SK-N-SH (cell line): ENCODE results near the gene LSP1. TPM values are rescaled to one million over a fixed set of nuclear protein-coding genes. Genes with fewer than 3 reads are reported as not detected.
A peak's percentile ranks its signal among the peaks of the same experiment; 100 is the strongest.

Experiments
- CTCF ChIA-PET: fragments of 300-600, 350-600 bp; formaldehyde crosslinking; extraction: SDS; loops from one replicate; lab custom pipeline; 2021; lab: Yijun Ruan, JAX
- POLR2A ChIA-PET: fragments of 350-600 bp; sonication (Branson Sonifier 250); formaldehyde crosslinking; extraction: SDS; loops from one replicate; lab custom pipeline; 2020; ENCODE audit warnings: antibody characterized with exemption, inconsistent platforms; lab: Yijun Ruan, JAX
- DNase-seq: peaks from one replicate; pipeline ENCODE4 v3.0.0; 2012
- H2AFZ ChIP-seq: fragments of 200-600 bp; sonication (generic); 2 replicates; pipeline ENCODE4 v1.8.1; 2016; ENCODE audit warnings: antibody characterized with exemption, mild to moderate bottlenecking, low read depth
- H3F3A ChIP-seq: fragments of 200-600 bp; sonication (generic); replicated peaks from 2 replicates; pipeline ENCODE3; 2016; ENCODE audit warnings: antibody characterized with exemption, mild to moderate bottlenecking; ENCODE audit not compliant: insufficient read depth
- H3K27ac ChIP-seq, 2 experiments: fragments of 200-500 bp in 1 of 2; fragments of 200-600 bp in 1 of 2; sonication (Bioruptor generic) in 1 of 2; sonication (generic), shearing (Covaris generic) in 1 of 2; 2 replicates each; pipeline versions ENCODE4 v1.5.1 to v1.6.1; 2014 to 2016; ENCODE audit warnings: low read depth in 2 of 2, inconsistent platforms in 1 of 2, low read length in 1 of 2, mild to moderate bottlenecking in 1 of 2, mixed read lengths in 1 of 2
- H3K27me3 ChIP-seq: fragments of 200-600 bp; sonication (generic), shearing (Covaris generic); 2 replicates; pipeline ENCODE4 v1.6.1; 2016; ENCODE audit warnings: mixed run types; ENCODE audit not compliant: insufficient read depth
- H3K36me3 ChIP-seq, 2 experiments: fragments of 200-500 bp in 1 of 2; fragments of 200-600 bp in 1 of 2; sonication (Bioruptor generic) in 1 of 2; sonication (generic) in 1 of 2; replicated peaks in 1 of 2; 2 replicates each; pipeline versions ENCODE3 to v1.5.1; 2014 to 2016; ENCODE audit warnings: low read length in 1 of 2, mild to moderate bottlenecking in 1 of 2; ENCODE audit not compliant: insufficient read depth in 2 of 2, control insufficient read depth in 1 of 2
- H3K4me1 ChIP-seq, 2 experiments: fragments of 200-500 bp in 1 of 2; fragments of 200-600 bp in 1 of 2; sonication (Bioruptor generic) in 1 of 2; sonication (generic), shearing (Covaris generic) in 1 of 2; 2 replicates each; pipeline versions ENCODE4 v1.5.1 to v1.6.1; 2014 to 2016; ENCODE audit warnings: low read depth in 1 of 2, low read length in 1 of 2, mixed run types in 1 of 2; ENCODE audit not compliant: insufficient read depth in 2 of 2, control insufficient read depth in 1 of 2
- H3K4me2 ChIP-seq: fragments of 200-600 bp; sonication (generic), shearing (Covaris generic); 2 replicates; pipeline ENCODE4 v1.6.1; 2017; ENCODE audit warnings: mixed run types
- H3K4me3 ChIP-seq, 2 experiments: fragments of 200-500 bp in 1 of 2; fragments of 200-600 bp in 1 of 2; sonication (Bioruptor generic) in 1 of 2; sonication (generic), shearing (Covaris generic) in 1 of 2; 2 replicates each; pipeline versions ENCODE4 v1.5.1 to v1.8.1; 2014 to 2016; ENCODE audit warnings: low read depth in 2 of 2, inconsistent platforms in 1 of 2, low read length in 1 of 2, mild to moderate bottlenecking in 1 of 2, mixed read lengths in 1 of 2, moderate library complexity in 1 of 2
- H3K79me2 ChIP-seq: fragments of 200-600 bp; sonication (generic); 2 replicates; pipeline ENCODE4 v1.8.1; 2017; ENCODE audit warnings: mild to moderate bottlenecking; ENCODE audit not compliant: insufficient read depth
- H3K9ac ChIP-seq: fragments of 200-600 bp; sonication (generic); 2 replicates; pipeline ENCODE4 v1.6.1; 2017; ENCODE audit warnings: mixed run types
- H3K9me2 ChIP-seq: fragments of 200-600 bp; sonication (generic); 2 replicates; pipeline ENCODE4 v1.6.1; 2017; ENCODE audit warnings: mixed run types
- H3K9me3 ChIP-seq: fragments of 200-600 bp; sonication (generic); 2 replicates; pipeline ENCODE4 v1.6.1; 2017; ENCODE audit warnings: mixed run types, mild to moderate bottlenecking, moderate library complexity
- H4K20me1 ChIP-seq: fragments of 200-600 bp; sonication (generic); 2 replicates; pipeline ENCODE4 v1.6.1; 2017; ENCODE audit warnings: mild to moderate bottlenecking, mixed run types; ENCODE audit not compliant: insufficient read depth
- ELF1 ChIP-seq: IDR thresholded peaks from 2 replicates; pipeline ENCODE4 v1.4.0; 2012
- FOSL2 ChIP-seq: IDR thresholded peaks from 2 replicates; pipeline ENCODE4 v1.4.0; 2012; ENCODE audit warnings: low read depth, mild to moderate bottlenecking, moderate library complexity, borderline replicate concordance
- JUND ChIP-seq: IDR thresholded peaks from 2 replicates; pipeline ENCODE4 v1.4.0; 2012
- NFIC ChIP-seq: IDR thresholded peaks from 2 replicates; pipeline ENCODE4 v1.4.0; 2012; ENCODE audit warnings: borderline replicate concordance
- RFX5 ChIP-seq: IDR thresholded peaks from 2 replicates; pipeline ENCODE4 v1.6.1; 2012; ENCODE audit warnings: mild to moderate bottlenecking, improper control_type of control experiment, low read length
- SMC3 ChIP-seq: IDR thresholded peaks from 2 replicates; pipeline ENCODE4 v1.6.1; 2012; ENCODE audit warnings: low read depth, low read length, improper control_type of control experiment
- whole genome bisulfite sequencing: methylation state at CpG from one replicate; pipeline ENCODE4 v1.1.6; 2017; ENCODE audit warnings: low lambda C conversion rate; 5-methylcytosine and 5-hydroxymethylcytosine counted together
- polyA plus RNA-seq, 3 experiments: library from polyadenylated mRNA; depleted of rRNA; stranded (reverse); fragments of >200 nt; gene quantifications; 2 replicates each; pipeline ENCODE4 v1.2.3, GENCODE V29; 2012
- TF ChIP-seq, protein P1 (sequence below): IDR thresholded peaks from 2 replicates; pipeline ENCODE4 v1.6.1; 2012; ENCODE audit warnings: mild to moderate bottlenecking, low read depth, low read length, moderate library complexity
- TF ChIP-seq, protein P2 (sequence below): IDR thresholded peaks from 2 replicates; pipeline ENCODE4; 2012
- TF ChIP-seq, protein P3 (sequence below): IDR thresholded peaks from 2 replicates; pipeline ENCODE4 v1.4.0; 2012; ENCODE audit warnings: low read depth
- TF ChIP-seq, protein P4 (sequence below): IDR thresholded peaks from 2 replicates; pipeline ENCODE4 v1.4.0; 2012; ENCODE audit warnings: low read depth, borderline replicate concordance

The LSP1 gene
- polyA plus RNA-seq, 1 of the 3 experiments (the other 2 are of a cell fraction) = 0.38 TPM

DNA sequence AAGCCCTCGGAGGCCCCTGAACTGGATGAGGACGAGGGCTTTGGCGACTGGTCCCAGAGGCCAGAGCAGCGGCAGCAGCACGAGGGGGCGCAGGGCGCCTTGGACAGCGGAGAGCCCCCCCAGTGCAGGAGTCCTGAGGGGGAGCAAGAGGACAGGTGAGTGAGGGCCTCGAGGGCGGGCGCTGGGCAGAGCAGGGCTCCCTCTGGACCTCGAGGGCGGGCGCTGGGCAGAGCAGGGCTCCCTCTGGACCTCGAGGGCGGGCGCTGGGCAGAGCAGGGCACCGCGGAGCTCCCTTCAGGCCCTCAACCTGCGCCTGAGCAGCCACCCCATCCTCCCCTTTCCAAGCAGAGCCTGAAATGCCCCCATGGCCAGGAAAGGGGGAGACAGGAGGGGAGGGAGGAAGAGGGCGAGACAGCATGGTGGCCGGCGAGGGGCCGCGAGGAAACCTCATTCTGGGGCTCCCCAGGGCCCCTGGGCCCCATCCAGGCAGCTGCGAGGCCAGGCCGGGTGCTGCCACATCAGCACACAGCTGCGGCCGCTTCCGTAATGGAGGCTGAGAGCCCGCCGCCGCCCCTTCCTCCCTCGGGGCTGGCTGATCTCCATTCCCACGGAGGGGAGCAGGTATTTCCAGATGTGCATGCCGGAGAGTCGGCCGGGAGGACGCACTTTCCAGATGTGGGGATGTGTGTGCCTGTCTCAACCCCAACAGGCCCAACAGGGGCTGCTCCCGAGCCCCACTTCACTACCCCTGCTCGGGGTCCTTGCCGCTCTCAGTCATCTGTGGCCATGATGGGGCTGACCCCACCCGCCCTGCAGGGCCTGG, 28.8 kb downstream of the LSP1 start:
- Histone ChIP-seq H3K4me2 (no peak overlapping the region), H3K9me2 (no peaks in the 10 kb centered on the region), H3K9me3 (no peaks in the 10 kb centered on the region), H3F3A (no peaks in the 10 kb centered on the region), H3K4me1 (peaks cover 0 to 28% of the 10 kb centered on the region in 2 experiments; a peak in 1 of 4 replicates), H2AFZ (no peak overlapping the region), H3K36me3 (no peaks in the 10 kb centered on the region), H3K79me2 (no peaks in the 10 kb centered on the region), H3K9ac (no peak overlapping the region), H4K20me1 (no peaks in the 10 kb centered on the region), H3K27me3 (no peaks in the 10 kb centered on the region), H3K27ac (peak overlapping the region in 1 of 2 experiments; percentile 72; a peak in 1 of 4 replicates), H3K4me3 (no peak overlapping the region)
- CTCF ChIA-PET = interaction anchor here (0.5 to 4.8 kb wide), 81 partner anchors 10 to 577 kb away, joined by 3 to 179 read pairs (median 5); partner anchors contain the start of genes H19, LSP1, MRPL23 and PRR33
- WGBS = 79% methylated on average over 6 of the region's 43 CpGs
- no peak for DNase-seq
- POLR2A ChIA-PET = interaction anchor here (0.6 to 3.3 kb wide), 12 partner anchors 40 to 270 kb away, joined by 3 to 20 read pairs (median 4); partner anchors contain the start of gene H19
- TF ChIP-seq, protein P1, sequence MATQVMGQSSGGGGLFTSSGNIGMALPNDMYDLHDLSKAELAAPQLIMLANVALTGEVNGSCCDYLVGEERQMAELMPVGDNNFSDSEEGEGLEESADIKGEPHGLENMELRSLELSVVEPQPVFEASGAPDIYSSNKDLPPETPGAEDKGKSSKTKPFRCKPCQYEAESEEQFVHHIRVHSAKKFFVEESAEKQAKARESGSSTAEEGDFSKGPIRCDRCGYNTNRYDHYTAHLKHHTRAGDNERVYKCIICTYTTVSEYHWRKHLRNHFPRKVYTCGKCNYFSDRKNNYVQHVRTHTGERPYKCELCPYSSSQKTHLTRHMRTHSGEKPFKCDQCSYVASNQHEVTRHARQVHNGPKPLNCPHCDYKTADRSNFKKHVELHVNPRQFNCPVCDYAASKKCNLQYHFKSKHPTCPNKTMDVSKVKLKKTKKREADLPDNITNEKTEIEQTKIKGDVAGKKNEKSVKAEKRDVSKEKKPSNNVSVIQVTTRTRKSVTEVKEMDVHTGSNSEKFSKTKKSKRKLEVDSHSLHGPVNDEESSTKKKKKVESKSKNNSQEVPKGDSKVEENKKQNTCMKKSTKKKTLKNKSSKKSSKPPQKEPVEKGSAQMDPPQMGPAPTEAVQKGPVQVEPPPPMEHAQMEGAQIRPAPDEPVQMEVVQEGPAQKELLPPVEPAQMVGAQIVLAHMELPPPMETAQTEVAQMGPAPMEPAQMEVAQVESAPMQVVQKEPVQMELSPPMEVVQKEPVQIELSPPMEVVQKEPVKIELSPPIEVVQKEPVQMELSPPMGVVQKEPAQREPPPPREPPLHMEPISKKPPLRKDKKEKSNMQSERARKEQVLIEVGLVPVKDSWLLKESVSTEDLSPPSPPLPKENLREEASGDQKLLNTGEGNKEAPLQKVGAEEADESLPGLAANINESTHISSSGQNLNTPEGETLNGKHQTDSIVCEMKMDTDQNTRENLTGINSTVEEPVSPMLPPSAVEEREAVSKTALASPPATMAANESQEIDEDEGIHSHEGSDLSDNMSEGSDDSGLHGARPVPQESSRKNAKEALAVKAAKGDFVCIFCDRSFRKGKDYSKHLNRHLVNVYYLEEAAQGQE = no peak
- TF ChIP-seq, protein P2, sequence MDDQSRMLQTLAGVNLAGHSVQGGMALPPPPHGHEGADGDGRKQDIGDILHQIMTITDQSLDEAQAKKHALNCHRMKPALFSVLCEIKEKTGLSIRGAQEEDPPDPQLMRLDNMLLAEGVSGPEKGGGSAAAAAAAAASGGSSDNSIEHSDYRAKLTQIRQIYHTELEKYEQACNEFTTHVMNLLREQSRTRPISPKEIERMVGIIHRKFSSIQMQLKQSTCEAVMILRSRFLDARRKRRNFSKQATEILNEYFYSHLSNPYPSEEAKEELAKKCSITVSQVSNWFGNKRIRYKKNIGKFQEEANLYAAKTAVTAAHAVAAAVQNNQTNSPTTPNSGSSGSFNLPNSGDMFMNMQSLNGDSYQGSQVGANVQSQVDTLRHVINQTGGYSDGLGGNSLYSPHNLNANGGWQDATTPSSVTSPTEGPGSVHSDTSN = no peak
- TF ChIP-seq JUND (no peak), FOSL2 (no peak)

DNA sequence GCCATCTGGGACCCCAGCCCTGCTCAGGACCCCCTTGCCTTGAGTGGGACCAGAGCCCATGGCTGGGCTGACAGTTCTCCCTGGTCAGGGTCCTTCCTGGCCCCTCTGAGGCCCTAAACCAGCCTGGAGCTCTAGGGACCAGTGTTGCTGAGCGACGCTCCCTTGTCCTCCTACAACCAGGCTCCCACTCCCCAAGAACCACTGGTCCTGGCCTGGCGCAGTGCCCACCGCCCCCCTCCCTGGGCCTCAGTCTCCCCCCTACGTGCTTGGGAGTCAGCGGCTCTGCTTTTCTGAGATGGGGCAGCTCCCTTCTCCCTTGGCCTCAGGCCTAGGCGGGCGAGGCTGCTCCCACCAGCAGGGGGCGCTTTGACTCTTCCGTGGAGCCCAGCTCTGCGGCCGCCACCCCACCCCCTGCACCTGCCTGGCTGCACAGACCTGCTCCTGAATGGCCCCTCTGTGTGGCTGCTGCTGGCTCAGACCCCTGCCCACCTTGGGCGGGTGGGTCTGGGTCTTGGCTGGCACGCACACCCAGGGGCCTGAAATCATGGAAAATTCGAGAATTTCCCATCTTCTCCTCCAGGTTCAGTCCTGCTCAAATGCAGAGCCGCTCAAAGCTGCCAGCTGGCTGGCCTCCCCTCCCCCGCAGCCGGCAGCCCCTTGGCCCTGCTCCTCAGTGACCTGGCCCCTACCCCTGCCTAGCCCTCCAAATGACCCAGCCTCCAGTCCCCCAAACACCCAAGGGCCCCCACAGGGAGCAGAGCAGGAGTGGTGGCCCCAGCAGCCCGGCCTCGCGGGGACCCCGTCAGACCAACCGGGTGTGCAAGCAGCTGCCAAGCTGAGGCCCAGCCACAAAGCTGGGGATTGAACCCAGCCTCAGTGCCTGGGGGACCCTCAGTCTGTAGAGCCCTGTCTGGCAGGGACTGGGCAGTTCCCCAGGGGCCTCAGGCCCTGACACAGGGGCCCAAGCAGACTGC, 29.7 kb downstream of the LSP1 start:
- POLR2A ChIA-PET = interaction anchor here (0.6 to 3.3 kb wide), 14 partner anchors 11 to 269 kb away, joined by 3 to 20 read pairs (median 4); partner anchors contain the start of gene H19
- Histone ChIP-seq H3K9me3 (no peaks in the 10 kb centered on the region), H3F3A (no peaks in the 10 kb centered on the region), H3K4me3 (no peak overlapping the region; a peak in 1 of 4 replicates), H3K27me3 (no peaks in the 10 kb centered on the region), H3K36me3 (no peaks in the 10 kb centered on the region), H3K27ac (peak overlapping the region in 1 of 2 experiments; percentile 72; a peak in 1 of 4 replicates), H3K79me2 (no peaks in the 10 kb centered on the region), H3K9ac (no peak overlapping the region), H3K9me2 (no peaks in the 10 kb centered on the region), H4K20me1 (no peaks in the 10 kb centered on the region), H3K4me2 (no peak overlapping the region), H2AFZ (no peak overlapping the region), H3K4me1 (peaks cover 0 to 21% of the 10 kb centered on the region in 2 experiments; a peak in 1 of 4 replicates)
- CTCF ChIA-PET = interaction anchor here (0.5 to 4.8 kb wide), 83 partner anchors 9 to 576 kb away, joined by 3 to 179 read pairs (median 5); partner anchors contain the start of genes H19, LSP1, MRPL23 and PRR33
- WGBS = 25% methylated on average over 20 of the region's 23 CpGs
- DNase-seq = peak; percentile 97
- TF ChIP-seq, protein P3, sequence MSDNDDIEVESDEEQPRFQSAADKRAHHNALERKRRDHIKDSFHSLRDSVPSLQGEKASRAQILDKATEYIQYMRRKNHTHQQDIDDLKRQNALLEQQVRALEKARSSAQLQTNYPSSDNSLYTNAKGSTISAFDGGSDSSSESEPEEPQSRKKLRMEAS = no peak
- TF ChIP-seq RFX5 = no peak
- TF ChIP-seq ELF1 = no peak
- TF ChIP-seq, protein P1 = no peak
- 0 out of 2 replicates have a peak, but pooled peaks have one; percentile 38 for TF ChIP-seq NFIC
- TF ChIP-seq, protein P4, sequence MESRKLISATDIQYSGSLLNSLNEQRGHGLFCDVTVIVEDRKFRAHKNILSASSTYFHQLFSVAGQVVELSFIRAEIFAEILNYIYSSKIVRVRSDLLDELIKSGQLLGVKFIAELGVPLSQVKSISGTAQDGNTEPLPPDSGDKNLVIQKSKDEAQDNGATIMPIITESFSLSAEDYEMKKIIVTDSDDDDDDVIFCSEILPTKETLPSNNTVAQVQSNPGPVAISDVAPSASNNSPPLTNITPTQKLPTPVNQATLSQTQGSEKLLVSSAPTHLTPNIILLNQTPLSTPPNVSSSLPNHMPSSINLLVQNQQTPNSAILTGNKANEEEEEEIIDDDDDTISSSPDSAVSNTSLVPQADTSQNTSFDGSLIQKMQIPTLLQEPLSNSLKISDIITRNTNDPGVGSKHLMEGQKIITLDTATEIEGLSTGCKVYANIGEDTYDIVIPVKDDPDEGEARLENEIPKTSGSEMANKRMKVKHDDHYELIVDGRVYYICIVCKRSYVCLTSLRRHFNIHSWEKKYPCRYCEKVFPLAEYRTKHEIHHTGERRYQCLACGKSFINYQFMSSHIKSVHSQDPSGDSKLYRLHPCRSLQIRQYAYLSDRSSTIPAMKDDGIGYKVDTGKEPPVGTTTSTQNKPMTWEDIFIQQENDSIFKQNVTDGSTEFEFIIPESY = no peak
- TF ChIP-seq SMC3 = peak; percentile 93
